AML-193 (cell line): ENCODE data around the gene ACBD5.
"Not testable (repeated sequence)": the region's sequence is repeated elsewhere in the genome, so short reads cannot be mapped to it uniquely, and the experiment has no call there.

Source experiments
- DNase-seq, 2 experiments: peaks; one replicate each; lab custom pipeline; 2025; lab: John Stamatoyannopoulos, UW

ACBD5 gene

GRCh38 chr10:27241010-27241651 lies 534 bp upstream of the ACBD5 start:
- peak; percentile 29 to 46 for DNase-seq

GRCh38 chr10:27237531-27237930 lies 3.1 kb downstream of the ACBD5 start:
- DNase-seq = not testable (repeated sequence)

- DNase-seq = not testable (repeated sequence)
Measured at GRCh38 chr10:27236589-27237128, 3.9 kb downstream of the ACBD5 start.

- DNase-seq = no peak
Measured at GRCh38 chr10:27235706-27236105, 4.9 kb downstream of the ACBD5 start.

DNA sequence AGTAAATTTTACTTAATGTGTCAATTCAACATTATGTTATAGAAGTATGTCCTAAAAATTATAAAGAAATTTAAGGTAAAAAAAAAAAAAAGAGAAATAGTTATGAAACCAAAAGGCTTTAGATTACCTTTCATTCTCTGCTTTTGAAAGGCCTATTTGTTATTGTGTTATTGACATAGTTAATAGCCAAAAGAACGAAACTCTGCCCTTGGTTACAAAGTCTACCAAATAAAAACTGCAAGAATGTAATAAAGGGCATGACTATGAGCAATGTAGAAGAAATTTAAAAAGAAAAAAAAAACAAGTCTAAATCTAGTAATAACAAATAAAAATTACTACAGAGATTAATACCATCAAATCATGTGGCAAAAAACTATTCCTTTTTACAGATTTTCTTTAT lies 10.6 kb downstream of the ACBD5 start:
- no peak for DNase-seq

DNA sequence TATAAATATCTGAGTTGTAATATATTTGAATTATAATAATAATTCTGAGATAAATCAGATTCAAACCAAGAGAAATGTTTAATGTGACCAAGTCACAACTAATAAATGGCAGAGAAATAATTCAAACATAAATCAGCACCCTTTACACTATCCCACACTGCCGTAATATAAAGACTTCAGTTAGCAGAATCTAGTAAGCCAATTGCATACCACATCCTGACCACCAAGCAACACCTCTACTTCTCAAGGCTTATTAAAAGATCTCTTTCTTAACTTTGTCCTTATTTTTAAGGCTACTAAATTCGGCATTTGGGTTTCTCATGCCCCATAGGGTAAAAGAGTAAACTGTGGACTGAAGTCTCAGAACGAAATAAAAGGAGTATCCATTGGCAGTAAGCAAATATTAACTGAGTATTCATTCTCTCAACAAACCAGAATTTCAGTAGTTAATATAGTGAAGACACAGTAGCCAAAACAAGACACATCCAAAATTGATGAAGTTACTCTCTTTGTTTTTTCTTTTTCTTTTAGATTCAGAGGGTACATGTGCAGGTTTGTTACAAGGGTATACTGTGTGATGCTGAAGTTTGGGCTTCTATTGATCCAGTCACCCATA lies 14.8 kb downstream of the ACBD5 start:
- no peak for DNase-seq

GRCh38 chr10:27225011-27225590 lies 15.5 kb downstream of the ACBD5 start:
- DNase-seq = no peak

DNA sequence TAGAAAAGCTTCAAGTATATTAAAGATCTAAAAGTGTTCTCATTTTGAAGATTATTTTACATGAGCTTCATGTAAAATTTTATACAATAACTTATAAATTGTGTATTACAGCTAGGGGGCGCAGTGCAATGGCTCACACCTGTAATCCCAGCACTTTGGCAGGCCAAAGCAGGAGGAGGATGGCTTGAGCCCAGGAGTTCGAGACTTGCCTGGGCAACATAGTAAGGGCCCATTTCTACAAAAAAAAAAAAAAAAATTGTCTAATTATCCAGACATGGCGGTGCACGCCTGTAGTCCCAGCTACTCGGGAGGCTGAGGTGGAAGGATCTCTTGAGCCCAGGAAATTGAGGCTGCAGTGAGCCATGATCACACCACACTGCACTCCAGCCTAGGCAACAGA lies 16.6 kb downstream of the ACBD5 start:
- DNase-seq = peak; percentile 32 to 38

DNA sequence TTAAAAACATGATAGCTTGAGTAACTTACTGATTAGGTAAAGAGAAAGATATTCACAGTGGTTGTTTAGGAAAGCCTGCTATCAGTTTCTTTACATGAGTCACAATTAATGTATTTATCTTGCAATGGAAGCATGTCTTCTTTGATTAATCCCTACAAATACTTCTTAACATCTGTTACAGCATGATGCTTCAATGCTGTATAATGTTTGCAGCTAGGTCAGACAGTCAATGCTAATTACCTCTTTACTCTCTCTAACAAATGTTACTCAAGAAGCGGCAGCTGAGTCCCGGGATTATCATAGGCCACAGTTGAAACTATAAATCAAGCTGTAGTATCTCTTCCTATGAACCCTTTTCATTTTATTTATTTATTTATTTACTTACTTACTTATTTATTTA lies 33.2 kb downstream of the ACBD5 start:
- DNase-seq = no peak

DNA sequence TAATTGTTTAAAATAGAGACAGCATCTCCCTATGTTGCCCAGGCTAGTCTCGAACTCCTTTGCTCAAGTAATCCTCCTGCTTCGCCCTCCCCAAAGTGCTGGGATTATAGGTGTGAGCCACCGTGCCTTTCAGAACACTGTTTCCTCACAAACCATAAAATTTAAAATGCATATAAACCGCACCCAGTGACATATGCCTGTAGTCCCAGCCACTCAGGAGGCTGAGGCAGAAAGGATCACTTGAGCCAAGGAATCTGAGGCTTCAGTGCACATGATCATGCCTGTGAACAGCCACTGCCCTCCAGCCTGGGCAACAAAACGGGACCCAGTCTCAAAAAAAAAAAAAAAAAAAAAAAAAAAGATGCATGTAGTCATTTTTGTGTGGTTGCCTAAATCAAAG lies 36.8 kb downstream of the ACBD5 start:
- DNase-seq = no peak

DNA sequence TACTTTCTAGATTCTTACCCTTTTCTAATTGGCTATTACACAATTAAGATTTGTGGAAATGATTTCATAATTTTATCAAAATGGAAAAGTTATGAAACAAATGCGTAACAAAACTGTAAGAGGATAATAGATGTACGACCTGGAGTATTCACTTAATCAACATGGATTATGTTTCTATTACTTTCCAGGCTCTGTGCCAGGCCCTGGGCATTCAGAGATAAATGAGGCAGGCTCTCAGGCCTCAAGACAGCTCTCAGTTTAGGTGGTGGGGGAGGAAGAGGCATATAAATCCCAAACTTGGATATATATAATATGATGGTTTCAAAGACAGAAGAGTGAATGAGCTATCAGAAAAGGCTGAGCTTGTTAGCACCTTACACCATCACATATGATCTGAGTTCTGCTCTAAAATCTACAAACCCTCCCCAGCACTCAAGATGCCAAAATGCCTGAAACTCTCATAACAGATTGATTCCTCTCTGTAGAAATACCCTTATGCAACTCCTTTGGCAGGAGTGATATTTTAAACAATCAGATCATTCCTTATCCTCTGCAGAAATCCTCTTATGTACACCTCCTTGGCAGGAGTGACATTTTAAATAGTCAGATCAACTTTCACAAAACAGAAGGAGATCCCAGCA lies 42.5 kb downstream of the ACBD5 start:
- DNase-seq = no peak

DNA sequence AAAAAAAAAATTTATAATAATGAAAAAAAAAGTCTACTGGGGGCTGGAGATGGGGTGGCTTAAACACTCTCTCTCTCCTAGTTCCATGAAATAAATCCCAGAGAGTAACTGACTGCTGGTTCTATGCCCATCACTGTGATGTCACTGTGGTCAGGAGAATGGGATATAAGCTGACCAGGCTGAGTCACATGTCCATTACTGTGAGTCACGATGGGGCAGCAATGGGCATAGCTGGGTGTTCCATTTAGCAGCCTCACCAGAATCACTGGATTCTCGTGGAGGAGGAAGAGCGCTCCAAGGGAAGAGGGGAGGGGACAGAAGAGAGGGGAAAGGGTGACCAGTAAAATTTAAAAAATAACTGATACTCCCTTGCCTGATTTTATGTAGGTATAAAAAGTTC lies 48.3 kb downstream of the ACBD5 start:
- DNase-seq = no peak

- no peak for DNase-seq
Measured at GRCh38 chr10:27190508-27190907, 50.1 kb downstream of the ACBD5 start.

GRCh38 chr10:27188897-27189296 lies 51.7 kb downstream of the ACBD5 start:
- no peak for DNase-seq

GRCh38 chr10:27188259-27188658 lies 52.3 kb downstream of the ACBD5 start:
- no peak for DNase-seq

GRCh38 chr10:27169849-27170248 lies 70.7 kb downstream of the ACBD5 start:
- no peak for DNase-seq

- no peak for DNase-seq
Measured at GRCh38 chr10:27158421-27158820, 82.2 kb downstream of the ACBD5 start.

- no peak for DNase-seq
Measured at GRCh38 chr10:27157150-27157549, 83.4 kb downstream of the ACBD5 start.

DNA sequence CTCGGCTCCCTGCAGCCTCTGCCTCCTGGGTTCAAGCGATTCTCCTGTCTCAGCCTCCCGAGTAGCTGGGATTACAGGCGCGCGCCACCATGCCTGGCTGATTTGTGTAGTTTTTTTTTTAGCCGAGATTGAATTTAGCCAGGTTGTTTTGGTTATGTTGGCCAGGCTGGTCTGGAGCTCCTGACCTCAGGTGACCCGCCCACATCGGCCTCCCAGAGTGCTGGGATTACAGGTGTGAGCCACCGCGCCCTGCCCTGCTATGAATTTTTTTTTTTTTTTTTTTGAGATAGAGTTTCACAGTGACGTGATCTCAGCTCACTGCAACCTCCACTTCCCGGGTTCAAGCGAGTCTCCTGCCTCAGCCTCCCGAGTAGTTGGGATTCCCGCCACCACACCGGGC lies 84.0 kb downstream of the ACBD5 start:
- DNase-seq = not testable (repeated sequence)

GRCh38 chr10:27155066-27155754 lies 85.4 kb downstream of the ACBD5 start, which contains the start of gene MASTL:
MASTL (plus strand) TSS chr10:27155352; CDS start chr10:27155427, 75 bp downstream.
- DNase-seq = peak; percentile 68 to 77

GRCh38 chr10:27153845-27154193 lies 86.8 kb downstream of the ACBD5 start:
- DNase-seq = no peak

- no peak for DNase-seq
Measured at GRCh38 chr10:27153329-27153728, 87.3 kb downstream of the ACBD5 start.
